Measurements from ENCODE around the gene PROS1.

The PROS1 gene

GRCh38 chr3:93973131-93974126 is at the start of gene PROS1:
Gene PROS1, minus strand, starts transcription at chr3:93973896. Its CDS starts 147 bp downstream, at chr3:93973749.
- DNase-seq (ENCODE audit: low spot score) = peak; percentile 85

GRCh38 chr3:94020293-94020692 is 46.6 kb upstream of the PROS1 start:
- no peak for DNase-seq (ENCODE audit: low spot score)

- DNase-seq (ENCODE audit: low spot score) = no peak
Observed at GRCh38 chr3:94019659-94020058, 46.0 kb upstream of the PROS1 start.

- DNase-seq (ENCODE audit: low spot score) = no peak
Observed at GRCh38 chr3:94015025-94015424, 41.3 kb upstream of the PROS1 start.

- no peak for DNase-seq (ENCODE audit: low spot score)
Observed at GRCh38 chr3:94012185-94012584, 38.5 kb upstream of the PROS1 start.

- DNase-seq (ENCODE audit: low spot score) = no peak
Observed at GRCh38 chr3:94011233-94011711, 37.6 kb upstream of the PROS1 start.

- DNase-seq (ENCODE audit: low spot score) = no peak
Observed at GRCh38 chr3:94009608-94010007, 35.9 kb upstream of the PROS1 start.

DNA sequence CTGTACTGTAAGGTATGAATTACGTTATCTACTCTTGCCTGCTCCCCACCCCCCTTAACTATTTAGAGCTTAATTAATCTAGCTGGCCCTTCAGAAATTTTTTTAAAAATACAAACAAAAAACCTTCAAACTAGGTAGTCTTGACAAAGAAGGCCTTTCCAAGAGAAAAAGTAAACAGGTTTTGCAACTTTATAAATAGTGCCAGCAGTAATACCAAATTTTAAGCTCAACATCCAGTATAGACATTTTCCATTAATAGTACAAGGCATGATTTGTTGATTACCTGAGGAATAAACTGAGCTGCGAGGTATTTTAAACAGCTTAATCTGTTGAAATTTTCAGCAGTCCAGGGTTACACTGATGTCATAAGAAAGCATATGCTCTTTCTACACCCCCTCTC is 34.6 kb upstream of the PROS1 start:
- no peak for DNase-seq (ENCODE audit: low spot score)

DNA sequence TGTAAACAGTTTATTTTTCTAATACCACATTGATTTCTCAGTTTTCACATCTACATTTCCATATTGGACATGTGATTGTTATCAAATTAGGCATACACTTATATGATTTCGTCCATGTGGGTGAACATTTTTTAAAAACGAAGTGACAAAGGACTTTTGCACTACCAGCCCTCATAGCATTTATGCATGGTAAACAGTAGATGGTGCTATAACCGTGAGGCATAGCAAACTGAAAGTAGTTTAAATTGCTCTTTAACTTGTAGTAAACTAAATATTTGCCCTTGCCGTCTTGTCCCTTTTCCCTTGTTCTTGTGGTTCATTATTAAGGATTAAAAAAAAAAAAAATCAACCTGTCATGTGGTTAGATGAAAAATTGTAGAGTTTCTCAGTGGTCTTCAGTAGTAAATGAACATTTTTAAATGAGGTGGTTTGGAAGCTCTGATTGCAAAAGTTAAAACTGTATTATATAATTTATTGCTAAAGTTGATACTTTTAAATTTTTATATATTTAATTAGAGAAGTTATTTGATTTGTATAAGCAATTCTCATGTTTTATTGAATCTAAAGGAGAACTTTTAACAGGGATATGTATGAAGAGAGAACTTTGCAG is 30.7 kb upstream of the PROS1 start:
- DNase-seq (ENCODE audit: low spot score) = peak; percentile 70

DNA sequence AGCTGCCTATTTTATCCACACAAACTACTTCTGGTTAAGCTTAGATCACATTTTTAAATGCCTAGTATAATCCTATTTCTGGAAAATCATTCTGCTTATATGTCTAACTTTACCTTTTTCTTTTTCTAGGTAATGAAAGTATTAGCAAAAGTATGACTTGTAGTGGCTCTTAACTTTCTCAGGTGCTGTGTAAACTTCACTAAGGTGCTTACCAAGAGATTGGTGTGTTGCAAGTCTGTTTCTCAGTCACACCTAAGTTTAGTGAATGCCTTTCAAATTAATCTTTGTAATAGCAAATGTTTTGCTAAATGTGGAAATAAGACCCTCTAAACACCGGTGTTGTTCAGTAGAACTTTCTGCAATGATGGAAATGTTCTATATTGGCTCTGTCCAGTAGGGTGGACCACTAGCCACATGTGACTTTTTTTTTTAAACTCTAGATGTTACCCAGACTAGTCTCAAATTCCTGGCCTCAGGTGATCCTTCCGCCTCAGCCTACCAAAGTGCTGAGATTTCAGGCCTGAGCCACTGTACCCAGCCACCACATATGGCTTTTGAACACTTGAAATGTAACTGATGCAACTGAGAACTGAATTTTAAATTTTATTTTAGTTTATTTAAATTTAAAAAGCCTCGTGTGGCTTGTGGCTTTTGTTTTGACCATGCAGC is 28.3 kb upstream of the PROS1 start:
- no peak for DNase-seq (ENCODE audit: low spot score)

DNA sequence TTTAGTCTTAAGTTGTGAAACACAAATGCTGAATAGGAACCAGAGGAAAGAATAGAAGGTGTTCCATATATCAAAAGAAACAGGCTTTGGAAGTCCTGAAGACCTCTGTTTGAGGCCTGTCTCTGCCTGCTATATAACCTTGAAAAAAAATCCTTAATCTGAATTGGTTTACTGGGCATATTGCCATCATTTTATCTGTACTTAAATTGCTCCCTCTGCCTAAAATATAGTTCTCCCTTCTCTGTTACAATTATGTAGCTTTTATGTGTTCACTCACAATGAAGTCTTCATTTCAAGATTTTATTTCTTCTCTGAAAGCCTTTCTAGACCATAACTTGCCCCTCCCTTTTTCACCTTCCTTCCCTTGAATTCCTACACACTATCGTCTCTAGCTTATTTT is 27.5 kb upstream of the PROS1 start:
- DNase-seq (ENCODE audit: low spot score) = no peak

DNA sequence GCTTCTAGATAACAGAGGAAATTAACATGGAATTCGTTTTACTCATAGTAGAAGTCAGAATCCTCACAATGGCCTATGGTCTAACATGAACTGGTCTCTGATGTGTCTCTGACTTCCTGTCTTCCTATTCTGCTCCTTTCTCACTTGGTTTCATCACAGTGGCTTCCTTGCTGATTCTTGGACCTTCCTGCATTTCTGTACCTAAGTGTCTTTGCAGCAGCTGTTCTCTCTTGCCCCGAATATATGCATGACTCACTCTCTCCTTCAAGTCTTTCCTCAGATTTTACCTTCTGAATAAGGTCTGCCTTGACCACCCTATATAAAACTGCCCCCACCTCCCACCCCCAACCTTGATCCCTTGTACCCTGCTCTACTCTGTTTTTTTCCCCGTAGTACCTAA is 20.4 kb upstream of the PROS1 start:
- DNase-seq (ENCODE audit: low spot score) = no peak

DNA sequence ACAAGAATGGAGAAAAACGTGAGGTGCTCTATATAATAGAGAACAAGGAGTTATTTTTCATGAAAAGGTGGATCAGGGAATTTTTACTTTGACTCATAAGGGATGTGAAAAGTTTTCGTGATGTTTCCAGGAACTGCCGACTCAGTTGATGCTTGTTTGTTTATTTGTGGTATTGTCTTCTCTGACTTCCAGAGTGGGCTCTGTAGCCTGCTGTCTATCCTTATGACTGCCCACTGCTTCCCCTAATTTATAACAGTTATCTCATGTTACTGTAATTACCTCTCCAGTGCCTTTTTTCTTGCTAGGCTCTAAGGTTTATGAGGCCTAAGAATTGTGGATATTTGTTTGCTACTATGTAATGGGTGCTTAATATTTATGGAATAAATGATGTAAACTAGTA is 18.5 kb upstream of the PROS1 start:
- no peak for DNase-seq (ENCODE audit: low spot score)

DNA sequence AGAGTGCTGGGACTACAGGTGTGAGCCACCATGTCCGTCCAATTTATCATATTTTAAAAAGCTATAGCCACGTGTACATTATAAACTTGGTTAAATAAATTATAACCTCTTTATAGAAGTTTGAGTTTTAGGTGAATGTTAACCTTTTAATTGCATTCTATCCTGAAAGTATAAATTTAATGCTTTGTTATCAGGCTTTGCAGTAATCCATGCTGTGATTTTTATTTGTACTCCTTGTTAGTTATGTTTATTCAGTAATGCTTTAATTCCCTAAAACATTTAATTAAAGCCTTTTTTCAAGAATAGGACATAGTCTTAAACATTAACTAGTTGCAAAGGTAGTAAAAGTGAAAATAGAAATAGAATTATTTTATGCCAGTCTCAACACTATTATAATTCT is 17.9 kb upstream of the PROS1 start:
- DNase-seq (ENCODE audit: low spot score) = no peak

GRCh38 chr3:93989241-93989640 is 15.5 kb upstream of the PROS1 start:
- no peak for DNase-seq (ENCODE audit: low spot score)

DNA sequence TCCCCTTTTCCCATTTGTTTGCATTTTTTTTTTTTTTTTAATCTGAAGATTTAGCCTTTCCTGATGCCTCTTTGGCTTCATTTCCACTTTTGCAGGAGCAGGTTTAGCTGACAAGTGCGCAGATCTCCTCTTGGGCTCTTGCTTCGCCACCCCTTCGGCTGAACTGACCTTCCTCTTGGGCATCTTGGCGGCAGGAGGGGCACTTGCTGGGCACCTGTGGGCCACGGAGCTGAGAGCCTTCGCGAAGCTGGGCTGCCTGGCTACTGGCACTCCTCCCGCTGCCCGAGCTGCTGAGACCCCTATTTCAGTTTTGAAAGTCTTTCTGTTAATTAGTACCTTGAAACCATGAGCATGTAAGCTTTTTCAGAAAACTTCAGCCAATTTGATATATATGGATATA is 15.1 kb upstream of the PROS1 start:
- DNase-seq (ENCODE audit: low spot score) = no peak

DNA sequence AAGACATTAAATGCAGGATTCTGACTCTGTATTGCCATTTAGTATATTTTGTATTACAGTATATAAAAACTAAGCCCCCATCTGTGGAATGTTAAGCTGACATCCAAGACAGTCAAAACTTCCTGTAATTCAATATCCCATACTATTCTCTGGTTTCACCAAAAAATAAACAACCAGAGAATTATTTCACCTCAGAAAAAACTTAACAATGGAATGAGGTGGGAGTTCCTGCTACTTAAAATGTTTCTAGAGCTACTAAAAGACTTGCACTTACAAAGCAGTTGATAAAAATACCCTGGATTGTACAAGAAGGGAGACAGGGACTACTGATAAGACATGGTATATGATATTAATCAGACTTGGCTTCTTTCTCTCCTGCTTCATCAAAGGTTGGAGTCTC is 14.6 kb upstream of the PROS1 start:
- peak; percentile 17 for DNase-seq (ENCODE audit: low spot score)

- DNase-seq (ENCODE audit: low spot score) = no peak
Observed at GRCh38 chr3:93984618-93985017, 10.9 kb upstream of the PROS1 start.

GRCh38 chr3:93983408-93983807 is 9.7 kb upstream of the PROS1 start:
- DNase-seq (ENCODE audit: low spot score) = no peak

DNA sequence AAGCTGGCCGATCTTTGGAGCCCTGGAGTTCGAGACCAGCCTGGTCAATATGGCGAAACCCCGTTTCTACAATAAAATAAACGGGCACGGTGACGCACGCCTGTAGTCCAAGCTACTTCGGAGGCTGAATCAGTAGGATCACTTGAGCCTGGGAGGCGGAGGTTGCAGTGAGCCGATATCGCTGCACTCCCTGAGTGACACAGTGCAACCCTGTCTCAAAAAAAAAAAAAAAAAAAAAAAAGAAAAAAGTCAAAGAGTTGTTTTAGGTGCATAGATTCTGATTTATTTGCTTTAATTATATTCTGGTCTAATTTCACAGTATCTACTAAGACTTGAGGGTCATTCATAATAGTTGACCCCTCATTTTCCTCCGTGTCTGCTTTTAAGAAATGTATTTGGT is 8.0 kb upstream of the PROS1 start:
- no peak for DNase-seq (ENCODE audit: low spot score)

GRCh38 chr3:93979850-93980676 is 6.4 kb upstream of the PROS1 start, which contains the start of gene ARL13B:
Gene ARL13B, plus strand, starts transcription at chr3:93980155. Its CDS starts 269 bp downstream, at chr3:93980424.
- DNase-seq (ENCODE audit: low spot score) = peak; percentile 98

GRCh38 chr3:93969997-93970396 is 3.7 kb downstream of the PROS1 start:
- DNase-seq (ENCODE audit: low spot score) = no peak

All from GM03348 (cell line).